ENCODE data around the gene GLP2R.
"Not testable (repeated sequence)": the region's sequence is repeated elsewhere in the genome, so short reads cannot be mapped to it uniquely, and the experiment has no call there.

GLP2R gene, protein sequence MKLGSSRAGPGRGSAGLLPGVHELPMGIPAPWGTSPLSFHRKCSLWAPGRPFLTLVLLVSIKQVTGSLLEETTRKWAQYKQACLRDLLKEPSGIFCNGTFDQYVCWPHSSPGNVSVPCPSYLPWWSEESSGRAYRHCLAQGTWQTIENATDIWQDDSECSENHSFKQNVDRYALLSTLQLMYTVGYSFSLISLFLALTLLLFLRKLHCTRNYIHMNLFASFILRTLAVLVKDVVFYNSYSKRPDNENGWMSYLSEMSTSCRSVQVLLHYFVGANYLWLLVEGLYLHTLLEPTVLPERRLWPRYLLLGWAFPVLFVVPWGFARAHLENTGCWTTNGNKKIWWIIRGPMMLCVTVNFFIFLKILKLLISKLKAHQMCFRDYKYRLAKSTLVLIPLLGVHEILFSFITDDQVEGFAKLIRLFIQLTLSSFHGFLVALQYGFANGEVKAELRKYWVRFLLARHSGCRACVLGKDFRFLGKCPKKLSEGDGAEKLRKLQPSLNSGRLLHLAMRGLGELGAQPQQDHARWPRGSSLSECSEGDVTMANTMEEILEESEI

DNA sequence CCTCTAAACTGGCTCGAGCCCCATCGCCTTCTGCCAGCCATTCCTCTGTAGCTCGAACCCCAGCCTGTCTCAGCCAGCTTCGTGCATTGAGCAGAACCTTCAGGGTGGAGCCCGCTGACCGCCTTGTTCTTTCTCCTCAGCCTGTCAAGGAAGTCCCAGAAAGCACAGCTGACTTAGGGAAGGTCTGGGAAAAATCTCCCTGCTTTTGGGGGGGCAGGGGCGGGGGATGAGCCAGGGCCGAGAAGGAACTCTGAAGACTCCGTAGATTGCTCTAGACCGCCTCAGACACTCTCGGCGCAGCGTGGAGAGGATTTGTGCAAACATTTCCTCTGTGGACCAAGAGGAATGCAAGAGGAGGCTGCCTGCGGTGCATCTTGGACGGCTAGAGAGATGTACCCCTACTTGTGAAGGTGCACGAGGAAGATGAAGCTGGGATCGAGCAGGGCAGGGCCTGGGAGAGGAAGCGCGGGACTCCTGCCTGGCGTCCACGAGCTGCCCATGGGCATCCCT lies at the start of gene GLP2R:
Gene GLP2R, plus strand, starts transcription at position 284 of the 510 bp plus-strand sequence. Its CDS starts 140 bp downstream, at position 424.
- DNase-seq (ENCODE audit: low read depth), result no peak

DNA sequence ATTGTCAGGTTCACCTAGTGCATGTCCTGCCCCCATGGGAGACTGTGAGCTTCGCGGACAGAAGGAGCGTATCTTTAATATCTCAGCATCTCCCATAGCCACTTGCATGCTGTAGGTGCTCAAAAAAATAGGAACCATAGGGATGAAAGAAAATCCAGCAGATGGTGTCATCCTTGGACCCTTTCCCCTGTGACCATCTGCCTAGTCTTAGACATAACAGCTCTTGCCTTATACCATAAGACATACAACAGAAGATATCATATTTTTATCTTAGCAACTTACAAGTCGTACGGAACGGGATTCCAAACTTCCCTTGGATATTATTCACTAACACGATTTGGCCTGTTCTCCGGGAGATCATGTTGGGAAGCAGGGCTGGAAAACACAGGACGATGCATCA lies 48.8 kb upstream of the GLP2R start:
- no peak for DNase-seq (ENCODE audit: low read depth)

DNA sequence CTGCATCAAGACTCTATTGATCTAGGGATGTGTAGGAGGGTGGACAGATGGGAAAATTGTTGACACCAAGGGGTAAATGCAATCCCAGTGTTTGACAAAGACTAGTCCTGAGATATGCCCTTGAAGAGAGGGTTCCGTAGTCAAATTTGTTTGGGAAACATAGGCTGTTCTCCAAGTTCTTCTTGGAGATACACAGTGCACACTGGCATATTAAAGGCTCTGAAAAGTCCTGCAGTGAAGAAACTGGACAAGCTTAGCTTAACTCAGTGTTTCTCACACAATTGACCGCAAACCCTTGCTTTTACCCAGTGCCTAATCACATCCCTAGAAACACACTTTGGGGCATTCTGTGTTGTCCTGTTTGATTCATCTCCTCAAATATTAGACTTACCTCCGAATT lies 45.2 kb upstream of the GLP2R start:
- DNase-seq (ENCODE audit: low read depth), result no peak

DNA sequence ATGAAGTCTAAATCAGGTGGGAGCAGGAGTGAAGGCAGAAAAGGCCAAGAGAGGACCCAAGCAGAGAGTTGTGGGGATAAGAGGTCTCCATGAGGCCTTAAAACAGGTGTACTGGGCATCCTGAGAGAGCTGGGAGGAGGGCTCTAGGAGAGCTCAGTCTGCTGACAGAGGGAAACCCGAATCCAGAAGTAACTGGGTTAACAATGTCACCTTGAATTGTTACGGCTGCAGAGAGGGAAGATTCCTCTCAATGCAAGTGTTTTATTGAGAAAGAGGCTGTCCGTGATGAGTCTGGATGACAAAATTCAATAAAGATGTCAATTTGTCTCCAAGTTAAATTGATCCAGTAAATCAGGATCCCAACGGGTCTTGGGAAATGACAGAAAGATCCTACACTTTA lies 42.7 kb upstream of the GLP2R start:
- DNase-seq (ENCODE audit: low read depth), result no peak

DNA sequence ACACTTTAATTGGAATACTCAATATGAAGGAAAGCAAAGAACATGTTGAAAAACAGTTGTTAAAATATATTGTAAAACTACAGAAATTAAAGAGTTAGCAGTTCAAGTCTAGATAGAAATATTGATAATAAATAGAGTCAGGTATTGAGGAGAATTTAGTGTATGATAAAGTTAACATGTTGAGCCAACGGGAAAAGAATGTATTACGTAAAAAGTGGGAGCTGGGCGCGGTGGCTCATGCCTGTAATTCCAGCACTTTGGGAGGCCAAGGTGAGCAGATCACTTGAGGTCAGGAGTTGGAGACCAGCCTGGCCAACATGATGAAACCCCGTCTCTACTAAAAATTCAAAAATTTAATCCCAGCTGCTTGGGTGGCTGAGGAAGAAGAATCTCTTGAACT lies 42.3 kb upstream of the GLP2R start:
- not testable (repeated sequence) for DNase-seq (ENCODE audit: low read depth)

DNA sequence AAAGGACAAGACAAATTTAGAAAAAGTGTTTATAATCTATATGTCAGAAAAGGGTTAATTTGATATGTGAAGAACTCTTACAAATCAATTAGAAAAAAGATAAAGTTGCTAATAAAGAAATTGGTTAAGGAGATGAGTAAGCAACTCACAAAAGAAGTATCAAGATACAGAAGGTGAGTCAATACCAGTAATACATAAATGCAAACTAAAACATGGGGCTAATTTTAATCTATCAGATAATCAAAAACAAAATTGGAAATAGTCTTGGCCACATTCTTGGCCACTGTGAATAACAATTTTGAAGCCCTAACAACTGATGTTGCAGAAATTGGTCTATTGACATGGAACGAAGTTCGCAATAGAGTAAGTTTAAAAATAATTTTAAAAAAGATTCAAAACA lies 41.2 kb upstream of the GLP2R start:
- no peak for DNase-seq (ENCODE audit: low read depth)

DNA sequence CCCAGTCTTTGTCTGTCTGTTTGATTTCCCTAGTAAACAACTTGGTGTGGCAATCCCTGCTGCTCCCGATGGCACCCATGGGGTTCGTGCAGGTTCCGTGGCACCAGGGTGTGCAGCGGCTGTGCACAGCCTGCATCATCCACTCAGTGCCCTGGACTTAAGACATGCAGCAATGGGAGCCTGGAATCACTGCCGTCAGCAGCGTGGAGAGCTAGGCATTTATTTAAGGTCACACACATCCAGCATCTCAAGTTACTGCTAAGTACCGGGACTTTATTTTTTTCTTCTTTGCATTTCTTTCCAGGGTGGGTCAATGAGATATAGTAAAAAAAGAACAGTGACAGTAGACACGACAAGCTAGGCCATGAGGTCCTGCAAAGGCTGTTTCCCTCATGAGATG lies 37.1 kb upstream of the GLP2R start:
- no peak for DNase-seq (ENCODE audit: low read depth)

DNA sequence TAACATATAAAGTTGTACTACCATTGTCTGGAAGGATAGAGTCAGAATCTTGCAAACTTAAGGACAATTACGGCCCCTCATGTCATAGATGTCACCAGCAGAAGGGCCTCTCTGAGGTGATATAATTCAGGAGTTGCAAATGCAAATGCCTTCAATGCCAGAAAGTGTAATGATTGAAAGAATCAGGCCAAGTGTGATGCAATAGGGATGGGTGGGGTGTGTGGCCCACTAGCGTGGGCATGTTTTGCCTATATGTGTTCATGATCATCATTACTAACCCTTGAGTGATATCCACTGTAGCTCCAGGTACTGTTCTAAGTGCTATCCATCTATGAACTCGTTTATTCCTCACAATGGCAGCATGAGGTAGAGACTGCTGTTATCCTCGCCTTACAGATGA lies 35.4 kb upstream of the GLP2R start:
- no peak for DNase-seq (ENCODE audit: low read depth)

DNA sequence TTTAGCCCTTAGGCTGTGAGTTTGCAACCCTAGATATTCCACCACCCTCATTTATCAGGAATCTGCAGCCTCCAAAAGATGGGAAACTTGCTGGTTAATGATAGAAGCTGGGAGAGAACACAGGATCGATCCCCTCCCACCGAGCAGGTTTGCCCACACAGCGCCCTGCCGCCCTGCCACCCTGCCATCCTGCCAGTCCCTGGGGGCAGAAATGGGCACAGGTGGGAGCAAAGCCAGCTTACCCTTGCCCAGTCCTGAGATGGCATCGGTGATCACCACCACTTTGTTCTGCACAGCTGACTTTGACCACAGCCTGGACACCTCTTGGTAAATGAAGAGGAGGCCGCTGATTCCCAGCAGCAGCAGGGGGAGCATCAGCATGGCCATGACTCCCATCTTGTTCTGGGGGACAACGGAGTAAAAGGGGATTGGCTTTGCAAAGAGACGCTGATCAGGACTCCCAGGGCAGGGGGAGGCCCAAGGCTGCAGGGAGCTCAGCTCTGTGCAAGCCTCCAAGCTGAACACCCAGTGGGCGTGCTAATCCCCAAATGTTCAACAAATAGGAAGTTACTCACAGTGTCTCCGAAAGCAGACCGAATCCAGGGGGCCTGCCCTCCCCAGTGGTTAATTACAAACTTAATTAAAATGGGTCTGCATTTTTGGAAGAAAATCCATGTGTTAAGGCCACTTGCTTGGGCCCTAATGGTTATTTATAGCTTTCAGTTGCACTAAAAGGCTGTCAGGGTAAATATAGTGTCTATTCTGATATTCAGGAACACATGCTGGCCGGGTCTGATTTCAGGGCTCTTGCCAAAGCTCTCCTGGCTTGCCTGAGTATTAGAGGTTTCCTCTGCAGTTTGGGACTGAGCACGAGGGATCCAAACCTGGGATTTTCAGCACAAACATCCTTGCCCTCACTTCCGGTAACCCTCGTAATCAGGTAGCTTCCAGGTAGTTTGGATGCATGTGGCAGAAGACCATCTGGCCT lies 34.5 kb upstream of the GLP2R start, which contains the start of gene DHRS7C:
Gene DHRS7C, minus strand, starts transcription at position 704 of the 988 bp plus-strand sequence. Its CDS starts 308 bp downstream, at position 396.
- DNase-seq (ENCODE audit: low read depth), result no peak

DNA sequence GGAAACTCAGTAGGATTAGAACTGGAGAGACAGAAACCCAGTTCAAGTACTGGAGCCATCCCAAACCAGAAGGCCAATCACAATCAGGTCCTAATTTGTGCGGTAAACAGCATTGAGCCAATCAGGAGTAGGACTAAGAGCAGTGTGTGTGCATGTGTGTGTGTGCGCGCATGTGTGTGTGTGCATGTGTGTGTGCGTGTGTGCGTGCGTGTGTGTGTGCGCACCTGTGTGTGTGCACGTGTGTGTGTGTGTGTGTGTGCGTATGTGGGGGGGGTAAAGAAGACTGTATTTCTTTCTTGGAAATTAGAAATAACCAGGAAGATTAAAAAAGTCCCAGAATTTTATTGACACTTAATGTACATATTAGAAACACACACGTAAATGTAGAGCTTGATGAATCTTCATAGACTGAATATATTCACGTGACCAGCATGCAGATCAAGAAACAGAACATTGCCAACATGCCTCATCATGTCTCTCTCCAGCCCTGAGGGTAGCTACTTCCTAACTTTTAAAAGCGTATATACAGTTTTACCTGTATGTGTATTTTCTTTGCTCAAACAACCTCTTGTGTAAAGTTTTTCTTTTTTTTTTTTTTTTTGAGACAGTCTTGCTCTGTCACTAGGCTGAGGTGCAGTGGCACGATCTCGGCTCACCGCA lies 33.4 kb upstream of the GLP2R start:
- DNase-seq (ENCODE audit: low read depth), result no peak

DNA sequence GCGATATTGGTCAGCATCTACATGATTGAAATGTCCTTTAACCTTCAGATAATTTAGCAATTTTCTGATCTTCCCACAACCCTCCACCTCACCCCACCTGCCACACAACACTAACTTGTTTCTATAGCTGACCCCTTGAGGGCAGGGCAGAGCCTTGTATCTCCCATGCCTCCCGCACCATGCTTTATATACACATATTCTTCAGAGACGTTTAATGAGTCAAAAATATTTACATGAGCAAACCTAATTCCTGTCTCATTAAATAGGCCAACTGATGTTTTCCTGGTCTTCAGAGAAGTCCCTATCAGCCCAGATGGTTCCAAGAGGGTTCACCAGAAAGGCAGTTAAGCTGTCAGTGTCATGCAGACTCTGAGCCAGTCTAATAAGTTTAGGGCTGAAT lies 27.7 kb upstream of the GLP2R start:
- DNase-seq (ENCODE audit: low read depth), result no peak

DNA sequence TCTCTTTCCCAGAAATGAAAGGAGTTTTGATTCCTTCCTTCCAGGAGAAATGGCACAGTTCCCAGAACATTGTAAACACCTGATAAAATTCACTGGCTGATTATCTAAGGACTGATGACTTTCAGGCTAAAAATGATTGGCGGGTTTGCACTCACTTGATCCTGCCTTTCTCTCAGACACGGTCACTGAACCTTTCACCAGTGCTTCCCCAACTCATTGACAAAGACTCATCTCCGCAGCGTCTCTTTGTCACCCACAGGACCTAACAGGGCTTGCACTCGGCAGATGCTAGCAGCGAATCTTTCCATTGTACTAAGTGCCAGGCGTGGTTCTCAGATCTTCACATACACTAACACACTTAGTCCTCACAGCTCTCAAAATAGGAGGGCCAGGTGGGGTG lies 27.0 kb upstream of the GLP2R start:
- no peak for DNase-seq (ENCODE audit: low read depth)

DNA sequence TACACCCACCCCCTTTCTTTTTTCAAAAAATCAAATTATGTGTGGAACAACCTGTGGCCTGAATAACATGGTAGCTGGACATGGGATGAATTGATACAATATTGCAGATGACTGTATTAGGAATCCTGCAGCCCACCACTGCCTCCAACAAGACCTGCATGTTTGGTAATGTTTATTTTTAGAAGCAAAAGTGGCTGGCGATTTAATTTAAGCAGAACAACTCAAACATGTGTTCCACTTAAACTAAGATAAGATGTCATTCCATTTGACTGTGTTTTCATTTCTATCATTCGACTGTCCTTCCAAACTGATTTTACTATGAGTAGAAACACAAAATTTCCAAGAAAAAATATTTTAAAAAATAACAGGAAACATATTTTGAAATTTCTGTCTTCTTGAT lies 24.2 kb upstream of the GLP2R start:
- DNase-seq (ENCODE audit: low read depth), result peak; percentile 6

DNA sequence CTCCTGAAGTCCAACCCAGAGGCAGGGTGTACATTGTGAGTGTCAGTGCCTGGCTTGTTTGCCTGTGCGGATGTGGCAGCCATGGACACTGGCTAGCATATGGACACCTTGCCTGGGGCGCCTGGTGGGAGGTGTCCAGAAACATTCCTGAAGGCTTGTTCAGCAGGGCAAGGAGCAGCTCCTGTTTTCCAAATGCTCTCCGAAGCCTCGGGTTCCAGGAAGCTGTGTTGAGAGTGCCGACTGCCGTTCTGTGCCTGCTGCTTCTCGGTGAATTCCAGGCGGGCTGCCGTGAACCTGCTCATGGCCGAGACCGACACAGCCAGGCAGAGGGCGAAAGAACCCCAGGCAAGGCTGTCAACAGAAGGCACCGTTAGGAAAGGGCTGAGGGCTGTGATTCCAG lies 23.4 kb upstream of the GLP2R start:
- DNase-seq (ENCODE audit: low read depth), result peak; percentile 83

DNA sequence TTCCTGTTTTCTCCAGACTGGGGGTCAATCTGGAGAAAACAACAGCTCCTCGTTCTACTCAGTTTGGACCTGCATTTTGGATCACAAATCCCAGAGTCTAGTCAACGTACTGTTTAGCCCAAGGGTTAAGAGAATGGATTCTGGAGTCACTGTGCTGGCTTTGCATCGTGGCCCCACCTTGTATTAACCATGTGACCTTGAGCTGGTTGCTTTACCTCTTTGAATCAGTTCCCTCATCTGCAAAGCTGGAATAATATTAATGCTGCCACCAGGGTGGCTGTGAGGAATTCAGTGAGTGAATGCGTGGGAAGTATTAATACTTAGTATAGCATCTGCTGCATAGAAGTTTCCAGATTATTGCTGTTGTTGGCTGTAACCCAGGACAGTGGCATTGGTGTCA lies 23.0 kb upstream of the GLP2R start:
- peak; percentile 27 for DNase-seq (ENCODE audit: low read depth)

DNA sequence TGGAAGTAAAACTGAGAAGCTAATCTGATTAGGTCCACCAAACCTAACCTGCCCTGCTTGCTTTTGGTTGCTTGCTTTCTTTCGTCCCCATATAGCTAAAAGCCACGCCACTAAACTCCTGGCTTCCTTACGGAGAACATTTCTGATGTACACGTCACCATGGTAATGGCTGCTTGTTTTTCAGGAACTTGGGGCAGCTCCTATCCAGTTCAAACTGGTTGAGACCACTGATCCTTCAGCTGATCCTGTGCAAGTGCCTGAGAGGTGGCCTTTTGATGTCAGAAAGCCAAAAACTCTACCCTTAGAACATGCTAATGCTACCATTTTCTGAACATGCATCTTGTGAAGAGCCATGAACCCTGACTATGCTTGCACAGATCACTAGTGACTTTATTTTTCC lies 20.0 kb upstream of the GLP2R start:
- no peak for DNase-seq (ENCODE audit: low read depth)

DNA sequence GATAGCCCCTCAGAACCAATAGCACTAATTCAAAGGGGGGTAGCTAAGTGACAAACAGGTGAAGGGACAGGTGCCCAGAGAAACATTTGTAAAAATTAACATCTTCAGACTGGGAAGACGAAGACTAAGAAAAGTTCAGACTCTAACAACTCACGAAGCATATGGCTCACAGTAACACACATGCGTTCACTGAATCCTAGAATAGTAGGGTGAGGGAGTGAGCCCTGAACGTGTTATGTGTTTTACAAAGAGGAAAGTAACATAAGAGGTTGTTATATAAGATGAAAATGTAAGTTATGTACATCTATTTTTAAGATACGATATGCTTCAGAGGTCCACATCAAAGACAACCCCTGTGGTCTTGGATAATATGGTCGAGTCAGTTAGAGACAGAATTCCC lies 19.0 kb upstream of the GLP2R start:
- no peak for DNase-seq (ENCODE audit: low read depth)

DNA sequence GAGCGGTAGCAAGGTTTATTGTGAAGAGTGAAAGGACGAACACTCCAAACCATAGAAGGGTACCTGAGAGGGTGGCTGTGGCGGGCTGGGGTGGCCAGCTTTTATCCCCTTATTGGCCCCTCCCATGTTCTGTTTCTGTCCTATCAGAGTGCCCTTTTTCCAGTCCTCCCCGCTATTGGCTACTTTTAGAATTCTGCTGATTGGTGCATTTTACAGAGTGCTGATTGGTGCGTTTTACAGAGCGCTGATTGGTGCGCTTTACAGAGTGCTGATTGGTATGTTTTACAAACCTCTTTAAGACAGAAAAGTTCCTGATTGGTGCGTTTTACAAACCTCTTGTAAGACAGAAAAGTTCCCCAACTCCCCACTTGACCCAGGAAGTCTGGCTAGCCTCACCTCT lies 16.3 kb upstream of the GLP2R start:
- DNase-seq (ENCODE audit: low read depth), result no peak

DNA sequence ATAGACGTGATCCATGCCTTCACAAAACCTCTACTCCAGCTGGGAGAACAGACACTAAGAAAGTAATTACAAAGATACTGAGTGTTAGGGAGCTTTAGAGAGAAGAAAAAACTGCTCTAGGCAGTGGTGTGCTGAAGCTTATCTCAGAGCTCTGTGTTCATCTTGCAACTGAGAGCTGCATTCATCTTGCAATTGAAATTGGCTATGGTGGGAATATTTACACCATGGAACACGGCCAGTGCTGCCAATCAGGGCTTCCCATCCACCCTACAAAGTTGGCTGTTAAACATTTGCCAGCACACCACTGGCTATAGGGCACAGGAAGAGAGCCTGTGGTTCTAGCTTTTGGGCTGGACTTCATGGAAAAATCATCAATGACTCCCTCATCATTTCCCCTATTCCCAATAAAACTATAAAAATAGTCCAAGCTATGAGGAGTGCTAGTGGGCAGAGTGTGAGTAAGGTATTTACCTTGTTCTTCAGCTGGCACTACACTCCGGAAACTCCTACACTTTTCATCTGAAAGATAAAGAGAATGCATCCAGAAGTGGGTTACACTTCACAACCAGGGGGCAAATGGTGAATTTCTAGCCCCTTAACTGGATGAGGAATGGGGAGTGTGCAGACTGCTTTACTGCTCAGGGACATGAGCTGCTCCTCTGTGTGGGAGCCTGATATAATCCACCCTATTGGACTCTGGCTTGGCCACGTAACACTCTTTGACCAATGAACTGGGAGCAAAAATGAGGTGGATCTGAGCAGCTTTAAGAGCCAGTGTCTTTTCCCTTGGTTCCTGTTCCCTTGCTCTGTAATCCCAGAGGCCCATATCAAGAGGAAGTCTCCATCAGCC lies 15.4 kb upstream of the GLP2R start:
- no peak for DNase-seq (ENCODE audit: low read depth)

DNA sequence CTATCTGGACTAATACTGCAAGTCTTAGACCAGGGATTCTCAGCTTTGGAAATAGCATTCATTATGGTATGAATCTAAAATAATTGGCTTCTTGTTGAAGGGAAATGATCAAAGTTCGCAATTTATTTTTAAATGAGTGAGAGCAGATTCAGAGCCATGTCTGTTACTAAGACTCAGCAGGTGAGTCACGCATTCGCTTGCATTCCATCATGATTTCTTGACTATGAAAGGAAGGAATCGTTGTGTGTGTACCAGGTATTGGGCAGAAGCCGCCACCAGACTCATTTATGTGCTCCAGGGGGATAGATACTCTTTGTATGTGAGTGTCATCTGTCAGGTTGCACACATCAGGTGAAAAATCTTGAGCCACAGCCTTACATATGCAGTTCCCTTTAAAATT lies 14.6 kb upstream of the GLP2R start:
- DNase-seq (ENCODE audit: low read depth), result no peak

DNA sequence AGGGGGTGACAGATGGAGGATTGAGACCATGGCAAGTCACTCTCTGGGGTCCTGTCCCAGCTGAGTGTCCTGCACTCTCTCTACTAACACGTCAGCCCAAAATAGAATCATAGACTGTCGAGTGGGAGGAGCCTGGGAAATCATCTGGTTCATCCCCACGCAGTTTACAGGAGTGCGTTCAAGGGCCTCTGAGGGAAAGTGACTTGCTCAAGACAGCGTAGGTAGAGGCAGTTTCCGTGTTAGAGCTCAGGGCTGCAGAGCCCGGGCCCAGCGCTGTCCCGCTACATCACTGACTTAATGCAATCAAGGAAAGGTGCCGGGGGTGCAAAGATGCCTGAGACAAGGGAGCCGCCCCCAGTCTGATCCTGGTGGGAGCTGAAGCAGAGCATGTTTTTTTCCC lies 14.2 kb upstream of the GLP2R start:
- DNase-seq (ENCODE audit: low read depth), result no peak
